GM10248 (cell line): ENCODE results near the gene C2orf49.

Experiments
- CTCF ChIA-PET: fragments of 300-600 bp; sonication (Branson Sonifier 250); formaldehyde crosslinking; extraction: SDS; loops from one replicate; lab custom pipeline; 2021; ENCODE audit warnings: antibody characterized with exemption; lab: Yijun Ruan, JAX
- POLR2A ChIA-PET: fragments of 350-650 bp; sonication (Branson Sonifier 250); formaldehyde crosslinking; extraction: SDS; loops from one replicate; lab custom pipeline; 2020; ENCODE audit warnings: antibody characterized with exemption; lab: Yijun Ruan, JAX
- DNase-seq: peaks from one replicate; pipeline ENCODE4 v3.0.0; 2012; ENCODE audit errors: extremely low spot score
- TF ChIP-seq, protein P1 (sequence below): IDR thresholded peaks from 2 replicates; pipeline ENCODE4 v1.5.1; 2012; ENCODE audit warnings: mild to moderate bottlenecking, low read depth; ENCODE audit errors: extremely low read depth, missing control alignments, control extremely low read depth

Gene C2orf49

GRCh38 chr2:105377871-105378270, 40.5 kb downstream of the C2orf49 start:
- no peak for DNase-seq
- POLR2A ChIA-PET, result no interaction called here
- TF ChIP-seq, protein P1, sequence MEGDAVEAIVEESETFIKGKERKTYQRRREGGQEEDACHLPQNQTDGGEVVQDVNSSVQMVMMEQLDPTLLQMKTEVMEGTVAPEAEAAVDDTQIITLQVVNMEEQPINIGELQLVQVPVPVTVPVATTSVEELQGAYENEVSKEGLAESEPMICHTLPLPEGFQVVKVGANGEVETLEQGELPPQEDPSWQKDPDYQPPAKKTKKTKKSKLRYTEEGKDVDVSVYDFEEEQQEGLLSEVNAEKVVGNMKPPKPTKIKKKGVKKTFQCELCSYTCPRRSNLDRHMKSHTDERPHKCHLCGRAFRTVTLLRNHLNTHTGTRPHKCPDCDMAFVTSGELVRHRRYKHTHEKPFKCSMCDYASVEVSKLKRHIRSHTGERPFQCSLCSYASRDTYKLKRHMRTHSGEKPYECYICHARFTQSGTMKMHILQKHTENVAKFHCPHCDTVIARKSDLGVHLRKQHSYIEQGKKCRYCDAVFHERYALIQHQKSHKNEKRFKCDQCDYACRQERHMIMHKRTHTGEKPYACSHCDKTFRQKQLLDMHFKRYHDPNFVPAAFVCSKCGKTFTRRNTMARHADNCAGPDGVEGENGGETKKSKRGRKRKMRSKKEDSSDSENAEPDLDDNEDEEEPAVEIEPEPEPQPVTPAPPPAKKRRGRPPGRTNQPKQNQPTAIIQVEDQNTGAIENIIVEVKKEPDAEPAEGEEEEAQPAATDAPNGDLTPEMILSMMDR, result no peak
- CTCF ChIA-PET, result interaction anchor here (0.9 to 2.3 kb wide), 2 partner anchors 9 to 143 kb away, joined by 4 to 11 read pairs; no protein-coding TSS in a partner anchor

GRCh38 chr2:105378276-105378840, 41.0 kb downstream of the C2orf49 start:
- TF ChIP-seq, protein P1, result no peak
- CTCF ChIA-PET, result interaction anchor here (0.9 to 2.3 kb wide), 4 partner anchors 8 to 143 kb away, joined by 4 to 11 read pairs (median 4); no protein-coding TSS in a partner anchor
- no peak for DNase-seq
- POLR2A ChIA-PET, result no interaction called here

DNA sequence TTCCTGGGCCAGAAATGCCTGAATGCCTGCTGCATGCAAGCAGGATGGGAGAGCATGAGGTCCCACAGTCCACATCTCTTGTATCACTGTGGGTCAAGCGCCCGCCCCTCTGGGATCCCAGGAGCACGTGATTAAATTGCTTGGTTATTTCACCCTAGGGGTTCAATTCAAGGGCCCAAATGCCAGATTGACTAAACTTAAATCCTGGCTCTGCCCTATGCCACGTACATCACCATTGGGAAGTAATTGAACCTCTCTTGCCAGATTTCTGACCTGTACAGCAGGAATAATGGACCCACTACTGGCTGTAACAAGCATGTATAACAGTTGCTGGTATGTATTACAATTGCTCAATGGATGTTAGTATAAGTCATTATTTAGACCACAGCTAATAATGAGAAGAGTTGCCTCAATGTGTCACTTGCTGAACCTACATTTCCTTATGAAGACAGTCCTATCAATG, 41.6 kb downstream of the C2orf49 start:
- TF ChIP-seq, protein P1, result no peak
- no peak for DNase-seq
- CTCF ChIA-PET, result interaction anchor here (1.0 to 2.3 kb wide), 4 partner anchors 8 to 168 kb away, joined by 3 to 11 read pairs (median 4); no protein-coding TSS in a partner anchor
- POLR2A ChIA-PET, result no interaction called here

- DNase-seq, result no peak
- TF ChIP-seq, protein P1, result no peak
- ChIA-PET CTCF (interaction anchor here (1.0 to 1.9 kb wide), 3 partner anchors 9 to 167 kb away, joined by 3 to 4 read pairs (median 4); no protein-coding TSS in a partner anchor), POLR2A (no interaction called here)
Measured at GRCh38 chr2:105379741-105380186, 42.4 kb downstream of the C2orf49 start.

GRCh38 chr2:105380432-105381100, 43.2 kb downstream of the C2orf49 start:
- no peak for DNase-seq
- TF ChIP-seq, protein P1, result no peak
- ChIA-PET CTCF (interaction anchor here (1.9 kb wide), 1 partner anchor 11 kb away, joined by 4 read pairs; no protein-coding TSS in a partner anchor), POLR2A (no interaction called here)

DNA sequence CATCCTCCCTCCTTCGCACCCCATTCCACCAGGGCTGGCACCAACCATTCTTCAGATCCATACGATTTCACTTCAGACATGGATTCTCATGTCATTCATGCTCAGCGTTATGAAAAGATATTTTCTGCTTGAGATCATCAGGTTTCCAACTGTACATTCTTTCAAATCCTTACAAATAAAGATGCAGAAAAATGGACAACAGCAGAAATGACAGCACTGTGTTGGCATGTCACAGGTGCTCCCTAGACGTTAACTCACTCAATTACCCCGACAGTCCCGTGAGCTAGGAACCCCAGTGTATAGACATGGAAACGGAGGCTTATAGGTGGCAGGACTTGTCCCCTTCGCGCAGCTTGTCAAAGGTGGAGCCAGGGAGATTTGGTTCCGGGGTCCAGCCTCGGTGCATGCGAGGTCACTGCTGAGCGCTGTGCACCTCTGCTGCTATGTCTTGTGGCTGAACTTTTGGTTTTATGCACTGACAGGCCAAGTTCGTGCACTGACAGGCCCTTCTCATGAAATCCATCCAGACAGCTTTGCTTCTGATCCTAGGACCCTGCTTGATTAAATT, 43.8 kb downstream of the C2orf49 start:
- CTCF ChIA-PET, result no interaction called here
- no peak for DNase-seq
- TF ChIP-seq, protein P1, result no peak
- POLR2A ChIA-PET, result no interaction called here
